ENCODE data around the gene APH1B. TPM values are rescaled to one million over a fixed set of nuclear protein-coding genes. Genes with fewer than 3 reads are reported as not detected.

The APH1B gene
- total and polyA plus RNA-seq, 4 donors: 2.0 to 10.6 (median 4.6) TPM

DNA sequence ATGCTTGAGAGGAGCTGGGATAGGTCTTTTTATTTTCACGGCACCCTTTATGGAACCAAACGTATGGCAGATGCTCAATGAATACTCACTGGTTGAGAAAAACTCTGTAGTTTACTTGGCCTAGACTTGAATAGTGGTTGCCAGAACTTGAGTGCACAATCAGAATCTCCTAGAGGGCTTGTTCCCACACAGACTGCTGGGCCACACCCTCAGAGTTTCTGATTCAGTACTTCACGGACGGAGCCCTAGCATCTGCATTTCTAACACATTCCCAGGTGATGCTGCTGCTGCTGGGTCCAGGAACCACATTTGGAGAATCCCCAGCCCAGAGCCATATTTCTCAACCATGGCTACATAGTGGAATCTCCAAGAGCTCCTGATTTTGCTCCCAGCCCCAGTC lies 79.7 kb downstream of the APH1B start (continued):
- TF ChIP-seq, protein P1, sequence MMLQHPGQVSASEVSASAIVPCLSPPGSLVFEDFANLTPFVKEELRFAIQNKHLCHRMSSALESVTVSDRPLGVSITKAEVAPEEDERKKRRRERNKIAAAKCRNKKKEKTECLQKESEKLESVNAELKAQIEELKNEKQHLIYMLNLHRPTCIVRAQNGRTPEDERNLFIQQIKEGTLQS (IDR thresholded peaks at IDR 0.05): no peak
- no peak for TF ChIP-seq EGR1 (IDR thresholded peaks at IDR 0.05; ENCODE audit: low read depth in 2 of 2)

DNA sequence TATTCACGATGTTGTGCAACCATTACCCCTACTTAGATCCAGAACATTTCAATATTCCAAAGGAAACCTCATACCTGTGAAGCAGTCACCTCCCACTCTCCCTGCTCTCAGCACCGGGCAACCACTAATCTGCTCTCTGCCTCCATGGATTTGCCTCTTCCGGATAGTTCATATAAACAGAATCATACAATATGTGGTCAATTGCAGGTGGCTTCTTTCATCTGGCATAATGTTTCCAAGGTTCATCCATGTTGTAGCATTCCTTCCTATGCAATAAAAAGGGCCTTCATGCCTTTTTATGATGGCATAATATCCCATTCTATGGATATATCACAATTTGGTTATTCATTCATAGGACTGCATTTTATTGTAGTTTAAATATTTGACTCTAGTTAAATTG lies 80.3 kb downstream of the APH1B start:
- TF ChIP-seq HNF4G (IDR thresholded peaks at IDR 0.05): no peak
- TF ChIP-seq TAF1 (conservative IDR thresholded peaks at IDR 0.05): no peak
- no peak for TF ChIP-seq HNF4A (conservative IDR thresholded peaks at IDR 0.05)
- TF ChIP-seq, protein P2, sequence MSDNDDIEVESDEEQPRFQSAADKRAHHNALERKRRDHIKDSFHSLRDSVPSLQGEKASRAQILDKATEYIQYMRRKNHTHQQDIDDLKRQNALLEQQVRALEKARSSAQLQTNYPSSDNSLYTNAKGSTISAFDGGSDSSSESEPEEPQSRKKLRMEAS (IDR thresholded peaks at IDR 0.05): no peak
- no peak for TF ChIP-seq GABPA (IDR thresholded peaks at IDR 0.05 in 1 of 2, conservative IDR thresholded peaks at IDR 0.05 in 1 of 2)
- no peak for TF ChIP-seq YY1 (IDR thresholded peaks at IDR 0.05)
- TF ChIP-seq EGR1 (IDR thresholded peaks at IDR 0.05; ENCODE audit: low read depth in 2 of 2): no peak
- TF ChIP-seq RXRA (IDR thresholded peaks at IDR 0.05): no peak
- TF ChIP-seq JUND (IDR thresholded peaks at IDR 0.05): no peak
- no peak for TF ChIP-seq NR2F2 (IDR thresholded peaks at IDR 0.05)
- TF ChIP-seq, protein P3, sequence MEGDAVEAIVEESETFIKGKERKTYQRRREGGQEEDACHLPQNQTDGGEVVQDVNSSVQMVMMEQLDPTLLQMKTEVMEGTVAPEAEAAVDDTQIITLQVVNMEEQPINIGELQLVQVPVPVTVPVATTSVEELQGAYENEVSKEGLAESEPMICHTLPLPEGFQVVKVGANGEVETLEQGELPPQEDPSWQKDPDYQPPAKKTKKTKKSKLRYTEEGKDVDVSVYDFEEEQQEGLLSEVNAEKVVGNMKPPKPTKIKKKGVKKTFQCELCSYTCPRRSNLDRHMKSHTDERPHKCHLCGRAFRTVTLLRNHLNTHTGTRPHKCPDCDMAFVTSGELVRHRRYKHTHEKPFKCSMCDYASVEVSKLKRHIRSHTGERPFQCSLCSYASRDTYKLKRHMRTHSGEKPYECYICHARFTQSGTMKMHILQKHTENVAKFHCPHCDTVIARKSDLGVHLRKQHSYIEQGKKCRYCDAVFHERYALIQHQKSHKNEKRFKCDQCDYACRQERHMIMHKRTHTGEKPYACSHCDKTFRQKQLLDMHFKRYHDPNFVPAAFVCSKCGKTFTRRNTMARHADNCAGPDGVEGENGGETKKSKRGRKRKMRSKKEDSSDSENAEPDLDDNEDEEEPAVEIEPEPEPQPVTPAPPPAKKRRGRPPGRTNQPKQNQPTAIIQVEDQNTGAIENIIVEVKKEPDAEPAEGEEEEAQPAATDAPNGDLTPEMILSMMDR (IDR thresholded peaks at IDR 0.05; ENCODE audit: low read depth, low read length, missing input control): no peak
- TF ChIP-seq FOXA2 (IDR thresholded peaks at IDR 0.05): no peak
- no peak for TF ChIP-seq SP1 (IDR thresholded peaks at IDR 0.05)
- no peaks in the 10 kb centered on the region for H3K36me3 ChIP-seq (ENCODE audit: control insufficient read depth in 4 of 4, insufficient read depth in 3 of 4, low read depth in 1 of 4, low read length in 3 of 4)
- no peak overlapping the region for H3K4me3 ChIP-seq (ENCODE audit: low read depth in 1 of 3, low read length in 3 of 3)
- H3K27ac ChIP-seq (ENCODE audit: low read depth in 1 of 2, low read length in 2 of 2): no peak overlapping the region
- peaks cover 0 to 3% (median 0%) of the 10 kb centered on the region in 4 donors for H3K4me1 ChIP-seq (ENCODE audit: control insufficient read depth in 4 of 4, insufficient read depth in 4 of 4, low read length in 3 of 4)
- DNase-seq (ENCODE audit: low spot score): no peak
- no peaks in the 10 kb centered on the region for H3K27me3 ChIP-seq (ENCODE audit: control insufficient read depth in 4 of 4, insufficient read depth in 4 of 4, low read length in 3 of 4)
- WGBS: 87% methylated on average over 3 of the region's 3 CpGs
- no peaks in the 10 kb centered on the region for H3K9me3 ChIP-seq (ENCODE audit: control insufficient read depth in 4 of 4, low read length in 3 of 4)
- H3K9ac ChIP-seq (ENCODE audit: low read depth in 1 of 2, low read length in 2 of 2): no peak overlapping the region

DNA sequence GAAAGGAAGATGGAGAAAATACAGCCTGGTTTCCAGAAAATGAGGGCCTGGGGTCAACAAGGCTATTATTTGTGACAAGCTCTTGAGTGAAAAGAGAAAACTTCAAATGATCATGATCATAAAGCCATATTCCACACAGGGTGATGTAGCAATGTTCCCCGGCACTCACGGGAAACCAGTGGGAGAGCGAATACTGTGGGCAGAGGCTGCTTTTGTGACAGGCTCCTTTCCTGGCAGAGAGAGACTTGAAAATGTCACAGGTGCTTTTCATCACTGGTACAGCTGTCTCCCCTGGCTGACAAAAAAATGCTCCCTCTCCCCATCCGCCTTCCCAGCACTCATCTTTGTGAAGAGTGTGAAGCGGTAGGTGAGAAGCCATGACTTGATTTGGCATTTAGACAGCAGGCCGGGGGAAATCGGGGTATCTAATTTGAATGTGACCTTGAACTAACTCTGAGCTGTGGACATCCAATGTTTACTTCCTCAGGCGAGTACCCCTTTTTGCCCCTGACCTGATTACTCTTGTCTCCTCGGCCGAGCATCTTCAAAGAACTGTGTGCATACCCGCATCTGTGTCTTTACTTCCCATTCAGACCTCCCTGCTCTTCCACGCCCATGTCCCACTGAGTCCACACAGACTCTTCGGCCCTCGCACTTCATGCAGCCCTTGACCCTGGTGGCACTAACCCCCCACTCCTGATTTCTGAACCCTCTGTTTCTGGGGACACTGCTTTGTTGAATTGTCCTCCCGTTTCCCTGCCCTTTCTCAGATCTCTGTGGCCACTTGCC lies 81.0 kb downstream of the APH1B start:
- Histone ChIP-seq H3K36me3 (ENCODE audit: control insufficient read depth in 4 of 4, insufficient read depth in 3 of 4, low read depth in 1 of 4, low read length in 3 of 4) (no peaks in the 10 kb centered on the region), H3K27ac (ENCODE audit: low read depth in 1 of 2, low read length in 2 of 2) (no peak overlapping the region), H3K4me1 (ENCODE audit: control insufficient read depth in 4 of 4, insufficient read depth in 4 of 4, low read length in 3 of 4) (peaks cover 0 to 3% (median 0%) of the 10 kb centered on the region in 4 donors), H3K9ac (ENCODE audit: low read depth in 1 of 2, low read length in 2 of 2) (no peak overlapping the region), H3K4me3 (ENCODE audit: low read depth in 1 of 3, low read length in 3 of 3) (no peak overlapping the region), H3K27me3 (ENCODE audit: control insufficient read depth in 4 of 4, insufficient read depth in 4 of 4, low read length in 3 of 4) (no peaks in the 10 kb centered on the region), H3K9me3 (ENCODE audit: control insufficient read depth in 4 of 4, low read length in 3 of 4) (no peaks in the 10 kb centered on the region)
- no peak for DNase-seq (ENCODE audit: low spot score)
- WGBS: 82% methylated on average over 15 of the region's 15 CpGs
- TF ChIP-seq JUND (IDR thresholded peaks at IDR 0.05) (no peak), HNF4A (conservative IDR thresholded peaks at IDR 0.05) (no peak)

Other genes with a start within 250 kb of the APH1B start
- 100 to 1,000 TPM in 1 of 2 donors, 10 to 100 TPM in 1; 64.7 to 101 TPM for gene TPM1, start 234.9 kb upstream of the APH1B start, total RNA-seq
- 10 to 100 TPM; 69.6 to 73.3 TPM for gene TPM1, start 234.9 kb upstream of the APH1B start, polyA plus RNA-seq
- gene LACTB, start 155.7 kb upstream of the APH1B start, total RNA-seq: 10 to 100 TPM; 13.2 to 19.7 TPM
- 10 to 100 TPM; 18.5 to 25.3 TPM for gene LACTB, start 155.7 kb upstream of the APH1B start, polyA plus RNA-seq
- gene RPS27L, start 120.1 kb upstream of the APH1B start, total RNA-seq: 10 to 100 TPM in 1 of 2 donors, 1 to 10 TPM in 1; 9.8 to 41.1 TPM
- 100 to 1,000 TPM in 1 of 2 donors, 10 to 100 TPM in 1; 40.3 to 184 TPM for gene RPS27L, start 120.1 kb upstream of the APH1B start, polyA plus RNA-seq
- gene RAB8B, start 88.0 kb upstream of the APH1B start, total RNA-seq: 10 to 100 TPM in 1 of 2 donors, 1 to 10 TPM in 1; 9.9 to 26.5 TPM
- gene RAB8B, start 88.0 kb upstream of the APH1B start, polyA plus RNA-seq: 1 to 10 TPM; 3.8 to 5.2 TPM
- gene CA12, start 104.2 kb downstream of the APH1B start, total RNA-seq: 1 to 10 TPM in 1 of 2 donors, under 1 TPM in 1; 0.08 to 2.9 TPM
- gene CA12, start 104.2 kb downstream of the APH1B start, polyA plus RNA-seq: 1 to 10 TPM in 1 of 2 donors, under 1 TPM in 1; 0.07 to 5.1 TPM
- 10 to 100 TPM; 17.3 to 25.4 TPM for gene USP3, start 227.0 kb downstream of the APH1B start, total RNA-seq
- 10 to 100 TPM in 1 of 2 donors, 1 to 10 TPM in 1; 8.5 to 12.3 TPM for gene USP3, start 227.0 kb downstream of the APH1B start, polyA plus RNA-seq